CD4-positive, CD25-positive, alpha-beta regulatory T cell (primary cell): Measurements from ENCODE around the gene KCNQ1OT1. TPM values are rescaled to one million over a fixed set of nuclear protein-coding genes. Genes with fewer than 3 reads are reported as not detected.

Source experiments
- ATAC-seq, 2 donors: fragments of 150-1000 bp; cut with Tn5 transposase; one replicate each; pipeline ENCODE4 v1.10.0; 2021; ENCODE audit warnings: low read depth in 2 of 2, moderate number of reproducible peaks in 2 of 2, moderate library complexity in 1 of 2
- DNase-seq, 3 donors: peaks; one replicate each; pipeline versions ENCODE4 v3.0.0 to v3.0.0-alpha.2; 2012 to 2022; ENCODE audit warnings: mixed read lengths in 1 of 3
- H3K27ac ChIP-seq: one replicate; pipeline ENCODE4 v1.7.0; 2013; ENCODE audit warnings: mild to moderate bottlenecking, low read length; ENCODE audit not compliant: insufficient read depth, poor library complexity, severe bottlenecking
- H3K27me3 ChIP-seq: one replicate; pipeline ENCODE4 v1.7.0; 2013; ENCODE audit warnings: low read length; ENCODE audit not compliant: control insufficient read depth, insufficient read depth
- H3K36me3 ChIP-seq: one replicate; pipeline ENCODE4 v1.7.0; 2013; ENCODE audit warnings: mild to moderate bottlenecking, low read length, moderate library complexity; ENCODE audit not compliant: control insufficient read depth, insufficient read depth
- H3K4me1 ChIP-seq: 2 replicates; pipeline ENCODE4 v1.7.0; 2013; ENCODE audit warnings: mild to moderate bottlenecking, low read length; ENCODE audit not compliant: insufficient read depth, control insufficient read depth, poor library complexity, severe bottlenecking
- H3K4me3 ChIP-seq: one replicate; pipeline ENCODE4 v1.7.0; 2013; ENCODE audit warnings: low read depth, mild to moderate bottlenecking, low read length, moderate library complexity
- H3K9me3 ChIP-seq, 2 experiments: 1 replicate in 1 of 2; 2 replicates in 1 of 2; pipeline ENCODE4 v1.7.0; 2013; ENCODE audit warnings: low read length in 2 of 2, mild to moderate bottlenecking in 1 of 2, moderate library complexity in 1 of 2; ENCODE audit not compliant: control insufficient read depth in 2 of 2
- H3K27ac Mint-ChIP-seq, 3 donors: one replicate each; pipeline ENCODE4 v1.8.0; 2020 to 2022; ENCODE audit warnings: mild to moderate bottlenecking in 3 of 3, mixed read lengths in 3 of 3, moderate library complexity in 2 of 3
- H3K27me3 Mint-ChIP-seq: one replicate; pipeline ENCODE4 v1.8.0; 2022; ENCODE audit warnings: mild to moderate bottlenecking, mixed read lengths
- H3K36me3 Mint-ChIP-seq: one replicate; pipeline ENCODE4 v1.8.0; 2020; ENCODE audit warnings: mixed read lengths
- H3K4me1 Mint-ChIP-seq, 4 donors: one replicate each; pipeline ENCODE4 v1.8.0; 2020 to 2022; ENCODE audit warnings: mixed read lengths in 4 of 4, mild to moderate bottlenecking in 1 of 4
- H3K4me3 Mint-ChIP-seq, 4 donors: one replicate each; pipeline ENCODE4 v1.8.0; 2020 to 2022; ENCODE audit warnings: mild to moderate bottlenecking in 4 of 4, mixed read lengths in 4 of 4, moderate library complexity in 3 of 4
- H3K9me3 Mint-ChIP-seq, 7 donors: one replicate each; pipeline ENCODE4 v1.8.0; 2020 to 2022; ENCODE audit warnings: mixed read lengths in 7 of 7, mild to moderate bottlenecking in 3 of 7, moderate library complexity in 2 of 7
- polyA plus RNA-seq, 4 donors: library from polyadenylated mRNA; unstranded; fragments of 300-500 nt; fragmentation: Illumina TruSeq; gene quantifications; one replicate each; pipeline ENCODE4 v1.2.3, GENCODE V29; 2021
- total RNA-seq: library from RNA; stranded (reverse); gene quantifications from one replicate; pipeline ENCODE4 v1.2.3, GENCODE V29; 2022

The KCNQ1OT1 gene
- total and polyA plus RNA-seq, 5 donors from 2014 or later = 0.01 to 0.72 (median 0.07) TPM

- H3K4me3 Mint-ChIP-seq = no peak overlapping the region
Measured at GRCh38 chr11:2713661-2714462, 14.1 kb upstream of the KCNQ1OT1 start.

DNA sequence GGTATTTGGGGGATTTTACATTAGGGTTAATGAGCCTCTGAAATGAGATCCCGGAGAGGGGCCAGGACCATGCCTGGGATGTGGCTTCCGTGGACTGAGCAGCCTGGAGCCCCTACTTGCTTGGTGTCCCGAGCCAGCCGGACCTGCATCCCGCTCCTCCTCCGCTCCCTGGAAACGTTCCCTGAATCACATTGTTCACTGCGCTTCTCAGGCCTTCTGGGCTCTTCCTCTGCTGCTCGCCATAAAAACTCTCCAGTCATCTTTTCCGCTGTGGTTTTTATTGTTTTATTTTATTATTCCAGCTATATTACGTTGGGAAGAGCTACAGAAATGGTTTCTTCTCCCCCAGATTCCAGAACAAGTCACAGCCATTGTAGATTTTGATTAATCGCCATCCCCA, 13.3 kb upstream of the KCNQ1OT1 start:
- Mint-ChIP-seq H3K4me1 (no peaks in the 10 kb centered on the region), H3K27ac (no peak overlapping the region), H3K27me3 (no peaks in the 10 kb centered on the region), H3K9me3 (peaks cover 0 to 5% (median 3%) of the 10 kb centered on the region in 7 donors), H3K36me3 (peaks cover 6% of the 10 kb centered on the region), H3K4me3 (no peak overlapping the region)
- DNase-seq = no peak
- no peaks in the 10 kb centered on the region for H3K27me3 ChIP-seq
- no peaks in the 10 kb centered on the region for H3K4me1 ChIP-seq
- H3K27ac ChIP-seq = no peak overlapping the region
- no peaks in the 10 kb centered on the region for H3K36me3 ChIP-seq
- ATAC-seq = no peak
- no peak overlapping the region for H3K4me3 ChIP-seq
- H3K9me3 ChIP-seq = no peaks in the 10 kb centered on the region

More at GRCh38 chr11:2713661-2714462, 14.1 kb upstream of the KCNQ1OT1 start:
- ATAC-seq (no peak), DNase-seq (no peak)
- Mint-ChIP-seq H3K36me3 (peaks cover 6% of the 10 kb centered on the region), H3K9me3 (peaks cover 0 to 5% (median 3%) of the 10 kb centered on the region in 7 donors), H3K27ac (no peak overlapping the region), H3K4me1 (no peaks in the 10 kb centered on the region), H3K27me3 (no peaks in the 10 kb centered on the region)
- Histone ChIP-seq H3K9me3 (no peaks in the 10 kb centered on the region), H3K4me3 (no peak overlapping the region), H3K27ac (no peak overlapping the region), H3K4me1 (no peaks in the 10 kb centered on the region), H3K36me3 (no peaks in the 10 kb centered on the region), H3K27me3 (no peaks in the 10 kb centered on the region)

GRCh38 chr11:2711161-2711560, 11.4 kb upstream of the KCNQ1OT1 start:
- DNase-seq (no peak), ATAC-seq (no peak)
- Mint-ChIP-seq H3K27ac (peak overlapping the region in 1 of 3 donors; percentile 43), H3K4me3 (no peak overlapping the region), H3K36me3 (peaks cover 6% of the 10 kb centered on the region), H3K9me3 (peaks cover 0 to 7% (median 3%) of the 10 kb centered on the region in 7 donors), H3K27me3 (no peaks in the 10 kb centered on the region), H3K4me1 (no peaks in the 10 kb centered on the region)
- Histone ChIP-seq H3K4me1 (no peaks in the 10 kb centered on the region), H3K27me3 (no peaks in the 10 kb centered on the region), H3K9me3 (no peaks in the 10 kb centered on the region), H3K27ac (no peak overlapping the region), H3K36me3 (no peaks in the 10 kb centered on the region), H3K4me3 (no peak overlapping the region)

GRCh38 chr11:2709429-2709828, 9.6 kb upstream of the KCNQ1OT1 start:
- H3K27me3 ChIP-seq = no peaks in the 10 kb centered on the region
- Mint-ChIP-seq H3K27me3 (no peaks in the 10 kb centered on the region), H3K36me3 (peaks cover 10% of the 10 kb centered on the region), H3K4me1 (no peaks in the 10 kb centered on the region), H3K9me3 (peaks cover 0 to 9% (median 4%) of the 10 kb centered on the region in 7 donors), H3K4me3 (no peak overlapping the region), H3K27ac (no peak overlapping the region)
- no peak overlapping the region for H3K4me3 ChIP-seq
- no peak for ATAC-seq
- H3K36me3 ChIP-seq = no peaks in the 10 kb centered on the region
- no peaks in the 10 kb centered on the region for H3K9me3 ChIP-seq
- H3K27ac ChIP-seq = no peak overlapping the region
- no peak for DNase-seq
- H3K4me1 ChIP-seq = no peaks in the 10 kb centered on the region

DNA sequence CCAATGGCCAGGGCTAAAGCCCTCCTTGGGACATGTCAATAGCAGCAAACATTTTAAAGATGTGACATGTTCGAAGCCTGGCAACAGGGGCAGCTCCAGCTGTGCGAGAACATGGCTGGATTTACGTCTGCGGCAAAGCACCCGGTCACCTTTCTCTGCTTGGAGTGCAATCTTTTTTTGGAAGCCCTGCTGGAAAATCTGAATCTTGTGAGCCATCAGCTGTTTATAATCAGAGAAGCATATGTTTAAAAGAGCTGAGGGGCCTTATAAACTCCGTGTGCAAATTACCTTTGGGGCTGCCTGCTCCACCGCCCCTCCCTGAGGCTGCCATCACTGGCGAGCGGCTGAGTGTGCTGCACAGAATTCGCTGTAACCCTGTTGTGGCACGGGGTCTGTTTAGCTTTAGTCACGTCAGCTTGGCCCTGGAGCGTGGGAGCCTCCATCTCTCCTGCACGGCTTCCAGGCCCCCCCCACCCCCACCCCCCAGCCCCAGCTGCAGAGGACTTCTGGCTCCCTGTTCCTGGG, 9.0 kb upstream of the KCNQ1OT1 start:
- Histone ChIP-seq H3K36me3 (no peaks in the 10 kb centered on the region), H3K27me3 (no peaks in the 10 kb centered on the region), H3K9me3 (no peaks in the 10 kb centered on the region), H3K4me1 (no peaks in the 10 kb centered on the region), H3K27ac (no peak overlapping the region), H3K4me3 (no peak overlapping the region)
- no peaks in the 10 kb centered on the region for H3K4me1 Mint-ChIP-seq
- no peak overlapping the region for H3K4me3 Mint-ChIP-seq
- no peaks in the 10 kb centered on the region for H3K27me3 Mint-ChIP-seq
- H3K9me3 Mint-ChIP-seq = peaks cover 0 to 9% (median 4%) of the 10 kb centered on the region in 7 donors
- DNase-seq = no peak
- no peak for ATAC-seq
- H3K27ac Mint-ChIP-seq = no peak overlapping the region
- peaks cover 10% of the 10 kb centered on the region for H3K36me3 Mint-ChIP-seq

- DNase-seq = no peak
- H3K27ac ChIP-seq = no peak overlapping the region
- no peaks in the 10 kb centered on the region for H3K36me3 ChIP-seq
- H3K4me3 ChIP-seq = no peak overlapping the region
- ATAC-seq = no peak
- no peaks in the 10 kb centered on the region for H3K4me1 Mint-ChIP-seq
- H3K4me3 Mint-ChIP-seq = no peak overlapping the region
- H3K36me3 Mint-ChIP-seq = peaks cover 10% of the 10 kb centered on the region
- no peak overlapping the region for H3K27ac Mint-ChIP-seq
- peaks cover 0 to 9% (median 4%) of the 10 kb centered on the region in 7 donors for H3K9me3 Mint-ChIP-seq
- H3K27me3 ChIP-seq = no peaks in the 10 kb centered on the region
- H3K9me3 ChIP-seq = no peaks in the 10 kb centered on the region
- H3K4me1 ChIP-seq = no peaks in the 10 kb centered on the region
- H3K27me3 Mint-ChIP-seq = no peaks in the 10 kb centered on the region
Measured at GRCh38 chr11:2708151-2708581, 8.4 kb upstream of the KCNQ1OT1 start.

DNA sequence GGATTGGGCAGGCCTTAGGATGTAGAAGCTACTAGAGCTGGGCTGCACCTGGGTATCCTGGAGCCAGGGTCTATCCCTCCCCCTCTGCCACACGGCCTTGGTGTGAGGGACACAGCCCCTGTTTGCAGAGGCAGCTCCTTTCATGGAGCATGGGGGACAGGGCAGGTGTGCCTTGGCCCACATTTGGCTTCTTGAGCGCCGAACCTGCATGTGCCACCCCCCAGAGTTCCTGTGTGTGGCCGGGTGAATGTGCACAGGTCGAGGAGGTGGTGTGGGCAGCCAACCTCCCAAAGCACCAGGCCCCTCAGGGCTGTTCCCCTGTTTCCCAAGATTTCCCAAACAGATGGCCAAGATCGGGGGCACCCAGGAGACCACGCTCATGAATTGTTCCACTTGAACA, 7.9 kb upstream of the KCNQ1OT1 start:
- H3K4me3 ChIP-seq = no peak overlapping the region
- no peaks in the 10 kb centered on the region for H3K27me3 ChIP-seq
- Mint-ChIP-seq H3K4me3 (no peak overlapping the region), H3K36me3 (peaks cover 10% of the 10 kb centered on the region), H3K4me1 (no peaks in the 10 kb centered on the region), H3K27me3 (no peaks in the 10 kb centered on the region), H3K27ac (no peak overlapping the region), H3K9me3 (peaks cover 0 to 9% (median 4%) of the 10 kb centered on the region in 7 donors)
- no peak overlapping the region for H3K27ac ChIP-seq
- H3K9me3 ChIP-seq = no peaks in the 10 kb centered on the region
- no peak for DNase-seq
- ATAC-seq = no peak
- H3K36me3 ChIP-seq = no peaks in the 10 kb centered on the region
- H3K4me1 ChIP-seq = no peaks in the 10 kb centered on the region

DNA sequence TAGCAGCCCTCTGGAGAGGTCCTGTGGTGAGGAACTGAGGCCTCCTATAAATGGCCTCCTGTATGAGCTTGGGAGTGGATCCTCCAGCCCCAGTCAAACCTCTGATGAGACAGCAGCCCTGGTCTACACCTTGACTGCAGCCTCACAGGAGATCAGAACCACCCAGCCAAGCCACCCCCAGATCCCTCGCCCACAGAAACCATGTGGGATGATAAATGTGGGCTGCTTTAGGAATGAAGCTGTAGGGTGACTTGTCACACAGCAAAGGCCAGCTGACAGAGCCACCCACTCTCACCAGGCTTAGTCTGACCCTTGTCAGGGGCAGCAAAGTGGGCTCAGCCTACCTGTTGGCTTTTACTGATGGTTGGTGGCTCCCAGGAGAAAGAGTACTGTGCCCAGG, 6.5 kb upstream of the KCNQ1OT1 start:
- Mint-ChIP-seq H3K4me3 (peak overlapping the region in 1 of 4 donors; percentile 25), H3K27me3 (no peaks in the 10 kb centered on the region), H3K4me1 (no peaks in the 10 kb centered on the region), H3K36me3 (peaks cover 10% of the 10 kb centered on the region), H3K9me3 (peaks cover 0 to 7% (median 3%) of the 10 kb centered on the region in 7 donors), H3K27ac (peak overlapping the region in 1 of 3 donors; percentile 5)
- no peaks in the 10 kb centered on the region for H3K9me3 ChIP-seq
- no peaks in the 10 kb centered on the region for H3K27me3 ChIP-seq
- H3K4me3 ChIP-seq = no peak overlapping the region
- DNase-seq = no peak
- no peak for ATAC-seq
- no peaks in the 10 kb centered on the region for H3K36me3 ChIP-seq
- no peaks in the 10 kb centered on the region for H3K4me1 ChIP-seq
- H3K27ac ChIP-seq = no peak overlapping the region
